HepG2 (cell line): ENCODE data around the gene DNAJA3. TPM values are rescaled to one million over a fixed set of nuclear protein-coding genes. Genes with fewer than 3 reads are reported as not detected.

Experiments used
- ATF5 ChIP-seq: sonication (generic); formaldehyde crosslinking; IDR thresholded peaks from 2 replicates; pipeline ENCODE4 v1.4.0; 2020; ENCODE audit warnings: mild to moderate bottlenecking, low read depth, missing genetic modification reagents
- SUZ12 ChIP-seq: fragments of 150-350 bp; IDR thresholded peaks from 2 replicates; pipeline ENCODE4 v1.6.1; 2014; ENCODE audit warnings: low read depth, low read length
- TCF7L2 ChIP-seq: IDR thresholded peaks from 2 replicates; pipeline ENCODE4 v1.6.1; 2011; ENCODE audit warnings: mild to moderate bottlenecking, low read depth, low read length, moderate library complexity
- TERF1 ChIP-seq: sonication (generic); formaldehyde crosslinking; IDR thresholded peaks from 2 replicates; pipeline ENCODE4 v1.8.0; 2022; ENCODE audit warnings: mild to moderate bottlenecking, missing genetic modification reagents, moderate library complexity
- ZNF530 ChIP-seq: sonication (generic); formaldehyde crosslinking; IDR thresholded peaks from 2 replicates; pipeline ENCODE4 v1.5.0; 2020; ENCODE audit warnings: low read depth, mild to moderate bottlenecking, missing genetic modification reagents
- ZNF703 ChIP-seq: sonication (generic); formaldehyde crosslinking; IDR thresholded peaks from 2 replicates; pipeline ENCODE4 v1.5.1; 2020; ENCODE audit warnings: missing genetic modification reagents, mild to moderate bottlenecking, moderate library complexity, borderline replicate concordance
- ZNF782 ChIP-seq: sonication (generic); formaldehyde crosslinking; IDR thresholded peaks from 2 replicates; pipeline ENCODE4 v1.4.0; 2020; ENCODE audit warnings: missing genetic modification reagents, mild to moderate bottlenecking, borderline replicate concordance
- ZSCAN12 ChIP-seq: sonication (generic); formaldehyde crosslinking; IDR thresholded peaks from 2 replicates; pipeline ENCODE4 v1.9.0; 2021; ENCODE audit warnings: mild to moderate bottlenecking, missing genetic modification reagents
- polyA plus RNA-seq, 8 experiments: library from polyadenylated mRNA; depleted of rRNA in 3 of 8; stranded (reverse) in 7 of 8; unstranded in 1 of 8; fragments of >200 nt; fragmentation: Illumina TruSeq in 4 of 8; extraction: Trizol in 4 of 8; gene quantifications; 2 replicates each; pipeline versions ENCODE4 v1.2.1 to v1.2.3, GENCODE V29; 2011 to 2016; ENCODE audit warnings: low read depth in 4 of 8, missing spikeins in 1 of 8, mixed read lengths in 1 of 8; ENCODE audit not compliant: insufficient read depth in 1 of 8
- total RNA-seq, 5 experiments: library from RNA; depleted of rRNA; stranded (reverse); fragments of >200 nt; fragmentation: Illumina TruSeq; extraction: Trizol; gene quantifications; 2 replicates each; pipeline ENCODE4 v1.2.3, GENCODE V29; 2016; ENCODE audit warnings: low read depth in 1 of 5
- TF ChIP-seq, protein P1 (sequence below): sonication (generic); formaldehyde crosslinking; IDR thresholded peaks from 2 replicates; pipeline ENCODE4 v1.4.0; 2020; ENCODE audit warnings: missing genetic modification reagents
- TF ChIP-seq, protein P2 (sequence below): sonication (generic); formaldehyde crosslinking; IDR thresholded peaks from 2 replicates; pipeline ENCODE4 v1.8.0; 2022; ENCODE audit warnings: mild to moderate bottlenecking, missing genetic modification reagents, moderate library complexity
- TF ChIP-seq, protein P3 (sequence below): sonication (generic); formaldehyde crosslinking; IDR thresholded peaks from 2 replicates; pipeline ENCODE4 v1.5.1; 2020; ENCODE audit warnings: missing genetic modification reagents, mild to moderate bottlenecking, borderline replicate concordance
- TF ChIP-seq, protein P4 (sequence below), 2 experiments: fragments of 450-650 bp in 1 of 2; sonication (generic) in 1 of 2; formaldehyde crosslinking in 1 of 2; IDR thresholded peaks; 2 replicates each; pipeline versions ENCODE4 v1.6.1 to v1.8.0; 2016 to 2022; ENCODE audit warnings: antibody characterized with exemption in 1 of 2, mild to moderate bottlenecking in 1 of 2, missing genetic modification reagents in 1 of 2

The DNAJA3 gene
- total and polyA plus RNA-seq, 2 of the 13 experiments (the other 11 are each of a cell fraction or from before 2014, with no cell fraction given), result 77.0 to 83.3 TPM

- TF ChIP-seq ZNF530 (CRISPR knock-in tag) (no peak), ATF5 (no peak), ZSCAN12 (CRISPR knock-in tag) (no peak), ZNF703 (CRISPR knock-in tag) (no peak), ZNF782 (CRISPR knock-in tag) (no peak), SUZ12 (no peak), TERF1 (no peak), TCF7L2 (no peak)
- TF ChIP-seq, protein P1, sequence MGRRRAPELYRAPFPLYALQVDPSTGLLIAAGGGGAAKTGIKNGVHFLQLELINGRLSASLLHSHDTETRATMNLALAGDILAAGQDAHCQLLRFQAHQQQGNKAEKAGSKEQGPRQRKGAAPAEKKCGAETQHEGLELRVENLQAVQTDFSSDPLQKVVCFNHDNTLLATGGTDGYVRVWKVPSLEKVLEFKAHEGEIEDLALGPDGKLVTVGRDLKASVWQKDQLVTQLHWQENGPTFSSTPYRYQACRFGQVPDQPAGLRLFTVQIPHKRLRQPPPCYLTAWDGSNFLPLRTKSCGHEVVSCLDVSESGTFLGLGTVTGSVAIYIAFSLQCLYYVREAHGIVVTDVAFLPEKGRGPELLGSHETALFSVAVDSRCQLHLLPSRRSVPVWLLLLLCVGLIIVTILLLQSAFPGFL, result no peak
- TF ChIP-seq, protein P2, sequence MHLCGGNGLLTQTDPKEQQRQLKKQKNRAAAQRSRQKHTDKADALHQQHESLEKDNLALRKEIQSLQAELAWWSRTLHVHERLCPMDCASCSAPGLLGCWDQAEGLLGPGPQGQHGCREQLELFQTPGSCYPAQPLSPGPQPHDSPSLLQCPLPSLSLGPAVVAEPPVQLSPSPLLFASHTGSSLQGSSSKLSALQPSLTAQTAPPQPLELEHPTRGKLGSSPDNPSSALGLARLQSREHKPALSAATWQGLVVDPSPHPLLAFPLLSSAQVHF, result no peak
- TF ChIP-seq, protein P3, sequence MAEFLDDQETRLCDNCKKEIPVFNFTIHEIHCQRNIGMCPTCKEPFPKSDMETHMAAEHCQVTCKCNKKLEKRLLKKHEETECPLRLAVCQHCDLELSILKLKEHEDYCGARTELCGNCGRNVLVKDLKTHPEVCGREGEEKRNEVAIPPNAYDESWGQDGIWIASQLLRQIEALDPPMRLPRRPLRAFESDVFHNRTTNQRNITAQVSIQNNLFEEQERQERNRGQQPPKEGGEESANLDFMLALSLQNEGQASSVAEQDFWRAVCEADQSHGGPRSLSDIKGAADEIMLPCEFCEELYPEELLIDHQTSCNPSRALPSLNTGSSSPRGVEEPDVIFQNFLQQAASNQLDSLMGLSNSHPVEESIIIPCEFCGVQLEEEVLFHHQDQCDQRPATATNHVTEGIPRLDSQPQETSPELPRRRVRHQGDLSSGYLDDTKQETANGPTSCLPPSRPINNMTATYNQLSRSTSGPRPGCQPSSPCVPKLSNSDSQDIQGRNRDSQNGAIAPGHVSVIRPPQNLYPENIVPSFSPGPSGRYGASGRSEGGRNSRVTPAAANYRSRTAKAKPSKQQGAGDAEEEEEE (CRISPR knock-in tag), result no peak
- TF ChIP-seq, protein P4, sequence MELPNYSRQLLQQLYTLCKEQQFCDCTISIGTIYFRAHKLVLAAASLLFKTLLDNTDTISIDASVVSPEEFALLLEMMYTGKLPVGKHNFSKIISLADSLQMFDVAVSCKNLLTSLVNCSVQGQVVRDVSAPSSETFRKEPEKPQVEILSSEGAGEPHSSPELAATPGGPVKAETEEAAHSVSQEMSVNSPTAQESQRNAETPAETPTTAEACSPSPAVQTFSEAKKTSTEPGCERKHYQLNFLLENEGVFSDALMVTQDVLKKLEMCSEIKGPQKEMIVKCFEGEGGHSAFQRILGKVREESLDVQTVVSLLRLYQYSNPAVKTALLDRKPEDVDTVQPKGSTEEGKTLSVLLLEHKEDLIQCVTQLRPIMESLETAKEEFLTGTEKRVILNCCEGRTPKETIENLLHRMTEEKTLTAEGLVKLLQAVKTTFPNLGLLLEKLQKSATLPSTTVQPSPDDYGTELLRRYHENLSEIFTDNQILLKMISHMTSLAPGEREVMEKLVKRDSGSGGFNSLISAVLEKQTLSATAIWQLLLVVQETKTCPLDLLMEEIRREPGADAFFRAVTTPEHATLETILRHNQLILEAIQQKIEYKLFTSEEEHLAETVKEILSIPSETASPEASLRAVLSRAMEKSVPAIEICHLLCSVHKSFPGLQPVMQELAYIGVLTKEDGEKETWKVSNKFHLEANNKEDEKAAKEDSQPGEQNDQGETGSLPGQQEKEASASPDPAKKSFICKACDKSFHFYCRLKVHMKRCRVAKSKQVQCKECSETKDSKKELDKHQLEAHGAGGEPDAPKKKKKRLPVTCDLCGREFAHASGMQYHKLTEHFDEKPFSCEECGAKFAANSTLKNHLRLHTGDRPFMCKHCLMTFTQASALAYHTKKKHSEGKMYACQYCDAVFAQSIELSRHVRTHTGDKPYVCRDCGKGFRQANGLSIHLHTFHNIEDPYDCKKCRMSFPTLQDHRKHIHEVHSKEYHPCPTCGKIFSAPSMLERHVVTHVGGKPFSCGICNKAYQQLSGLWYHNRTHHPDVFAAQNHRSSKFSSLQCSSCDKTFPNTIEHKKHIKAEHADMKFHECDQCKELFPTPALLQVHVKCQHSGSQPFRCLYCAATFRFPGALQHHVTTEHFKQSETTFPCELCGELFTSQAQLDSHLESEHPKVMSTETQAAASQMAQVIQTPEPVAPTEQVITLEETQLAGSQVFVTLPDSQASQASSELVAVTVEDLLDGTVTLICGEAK (IDR thresholded peaks at IDR 0.05), result no peak
- TF ChIP-seq, protein P4 (CRISPR knock-in tag; IDR thresholded peaks at IDR 0.05), result no peak; the same call in 1 of the 2 replicates
Observed at GRCh38 chr16:4474192-4474961, 48.7 kb downstream of the DNAJA3 start, which contains the start of gene NMRAL1 (continued).
